ENCODE data around the gene MMP24. TPM values are rescaled to one million over a fixed set of nuclear protein-coding genes. Genes with fewer than 3 reads are reported as not detected.

MMP24 gene
- total and polyA plus RNA-seq, 2 of the 13 experiments (the other 11 are each of a cell fraction or from before 2014, with no cell fraction given) = 0.29 to 0.35 TPM

DNA sequence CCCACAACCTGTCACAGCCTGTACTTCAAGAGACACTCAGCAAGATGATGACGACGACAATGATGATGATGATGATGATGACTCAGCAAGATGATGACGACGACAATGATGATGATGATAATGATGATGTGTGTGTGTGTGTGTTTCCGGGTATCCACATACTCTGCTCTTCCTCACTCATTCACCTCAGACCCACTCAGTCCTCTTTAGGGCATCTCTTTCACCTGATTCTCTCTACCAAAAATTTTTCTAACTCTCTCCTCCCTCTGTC, 59.3 kb downstream of the MMP24 start:
- ChIA-PET POLR2A (interaction anchor here (1.0 to 3.0 kb wide), 13 partner anchors 10 to 410 kb away, joined by 3 to 26 read pairs (median 5); partner anchors contain the start of genes ACSS2, CEP250 and EDEM2), CTCF (ENCODE audit: low intra/inter-chr PET ratio, low total read pairs) (interaction anchor here (0.8 to 1.1 kb wide), 2 partner anchors 18 to 21 kb away, joined by 3 to 5 read pairs; no protein-coding TSS in a partner anchor)
- peaks cover 40% of the 10 kb centered on the region for H3K79me2 ChIP-seq (ENCODE audit: insufficient read depth, low read length)
- DNase-seq (ENCODE audit: low spot score) (peak; percentile 64), FAIRE-seq (no peak), ATAC-seq (peak; percentile 0)
- H3K27ac ChIP-seq (ENCODE audit: extremely low read length, insufficient read depth, low read length) = peak overlapping the region; percentile 95
- peaks cover 70% of the 10 kb centered on the region for H3K4me1 ChIP-seq (ENCODE audit: insufficient read depth, low read length)
- in situ Hi-C loops (cut with HindIII; ENCODE audit: extremely low pct_ligation_motif_present, low pct_unique_long_range_greater_than_20kb) = no loop called here
- H3K4me3 ChIP-seq (replicated peaks in 1 of 3; ENCODE audit: insufficient read depth in 1 of 3, low read depth in 2 of 3, low read length in 3 of 3) = peak overlapping the region; percentile 80 to 98 (median 81)
- H2AFZ ChIP-seq (ENCODE audit: low read length) = no peak overlapping the region
- intact Hi-C loops (cut with micrococcal nuclease; ENCODE audit: unreplicated experiment) = no loop called here
- peaks cover 11% of the 10 kb centered on the region for H4K20me1 ChIP-seq (ENCODE audit: insufficient read depth, low read length)
- H3K27me3 ChIP-seq (ENCODE audit: control insufficient read depth in 1 of 2, insufficient read depth in 2 of 2, low read length in 2 of 2) = peaks cover 2 to 12% of the 10 kb centered on the region in 2 experiments; a peak in 3 of 5 replicates
- H3K9ac ChIP-seq (ENCODE audit: insufficient read depth, low read depth, low read length) = peak overlapping the region; percentile 97
- peaks cover 2 to 13% of the 10 kb centered on the region in 2 experiments; a peak in 4 of 5 replicates for H3K36me3 ChIP-seq (replicated peaks in 1 of 2; ENCODE audit: control insufficient read depth in 1 of 2, insufficient read depth in 2 of 2, low read length in 2 of 2)
- no TSS peak for BruUV-seq (replicated peaks)
- 1% methylated on average over 5 of the region's 5 CpGs for WGBS (ENCODE audit: low lambda C conversion rate)
- H3K9me3 ChIP-seq (ENCODE audit: low read length) = no peaks in the 10 kb centered on the region
- peak overlapping the region; percentile 91 for H3K4me2 ChIP-seq (ENCODE audit: low read depth, low read length)
- TF ChIP-seq, protein P1, sequence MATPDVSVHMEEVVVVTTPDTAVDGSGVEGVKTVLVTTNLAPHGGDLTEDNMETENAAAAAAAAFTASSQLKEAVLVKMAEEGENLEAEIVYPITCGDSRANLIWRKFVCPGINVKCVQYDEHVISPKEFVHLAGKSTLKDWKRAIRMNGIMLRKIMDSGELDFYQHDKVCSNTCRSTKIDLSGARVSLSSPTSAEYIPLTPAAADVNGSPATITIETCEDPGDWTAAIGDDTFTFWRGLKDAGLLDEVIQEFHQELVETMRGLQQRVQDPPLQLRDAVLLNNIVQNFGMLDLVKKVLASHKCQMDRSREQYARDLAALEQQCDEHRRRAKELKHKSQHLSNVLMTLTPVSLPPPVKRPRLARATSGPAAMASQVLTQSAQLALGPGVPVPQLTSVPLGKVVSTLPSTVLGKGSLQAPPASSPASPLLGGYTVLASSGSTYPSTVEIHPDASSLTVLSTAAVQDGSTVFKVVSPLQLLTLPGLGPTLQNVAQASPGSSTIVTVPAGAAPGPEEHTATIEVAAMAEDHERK (CRISPR knock-in tag; IDR thresholded peaks at IDR 0.05; ENCODE audit: low read depth) = no peak
- TF ChIP-seq, protein P2, sequence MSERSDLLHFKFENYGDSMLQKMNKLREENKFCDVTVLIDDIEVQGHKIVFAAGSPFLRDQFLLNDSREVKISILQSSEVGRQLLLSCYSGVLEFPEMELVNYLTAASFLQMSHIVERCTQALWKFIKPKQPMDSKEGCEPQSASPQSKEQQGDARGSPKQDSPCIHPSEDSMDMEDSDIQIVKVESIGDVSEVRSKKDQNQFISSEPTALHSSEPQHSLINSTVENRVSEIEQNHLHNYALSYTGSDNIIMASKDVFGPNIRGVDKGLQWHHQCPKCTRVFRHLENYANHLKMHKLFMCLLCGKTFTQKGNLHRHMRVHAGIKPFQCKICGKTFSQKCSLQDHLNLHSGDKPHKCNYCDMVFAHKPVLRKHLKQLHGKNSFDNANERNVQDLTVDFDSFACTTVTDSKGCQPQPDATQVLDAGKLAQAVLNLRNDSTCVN (CRISPR knock-in tag; IDR thresholded peaks at IDR 0.05; ENCODE audit: borderline replicate concordance) = no peak
- no peak for TF ChIP-seq HNF4G (IDR thresholded peaks at IDR 0.05; ENCODE audit: borderline replicate concordance, low read depth, low read length)
- no peak for TF ChIP-seq HNF4G (CRISPR knock-in tag; IDR thresholded peaks at IDR 0.05; ENCODE audit: borderline replicate concordance, low read depth)
- no peak for TF ChIP-seq ZNF143 (CRISPR knock-in tag; IDR thresholded peaks at IDR 0.05)
- no peak for TF ChIP-seq XBP1 (CRISPR knock-in tag; IDR thresholded peaks at IDR 0.05)
- no peak for TF ChIP-seq ZNF543 (CRISPR knock-in tag; IDR thresholded peaks at IDR 0.05)
- no peak for TF ChIP-seq SATB2 (CRISPR knock-in tag; IDR thresholded peaks at IDR 0.05)
- no peak for TF ChIP-seq MAF1 (CRISPR knock-in tag; IDR thresholded peaks at IDR 0.05; ENCODE audit: borderline replicate concordance)
- no peak for TF ChIP-seq NR3C1 (CRISPR knock-in tag; IDR thresholded peaks at IDR 0.05)
- TF ChIP-seq, protein P3, sequence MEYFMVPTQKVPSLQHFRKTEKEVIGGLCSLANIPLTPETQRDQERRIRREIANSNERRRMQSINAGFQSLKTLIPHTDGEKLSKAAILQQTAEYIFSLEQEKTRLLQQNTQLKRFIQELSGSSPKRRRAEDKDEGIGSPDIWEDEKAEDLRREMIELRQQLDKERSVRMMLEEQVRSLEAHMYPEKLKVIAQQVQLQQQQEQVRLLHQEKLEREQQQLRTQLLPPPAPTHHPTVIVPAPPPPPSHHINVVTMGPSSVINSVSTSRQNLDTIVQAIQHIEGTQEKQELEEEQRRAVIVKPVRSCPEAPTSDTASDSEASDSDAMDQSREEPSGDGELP (IDR thresholded peaks at IDR 0.05; ENCODE audit: borderline replicate concordance, low read depth) = no peak
- no peak for TF ChIP-seq ZNF775 (CRISPR knock-in tag; IDR thresholded peaks at IDR 0.05; ENCODE audit: borderline replicate concordance)
- TF ChIP-seq, protein P4, sequence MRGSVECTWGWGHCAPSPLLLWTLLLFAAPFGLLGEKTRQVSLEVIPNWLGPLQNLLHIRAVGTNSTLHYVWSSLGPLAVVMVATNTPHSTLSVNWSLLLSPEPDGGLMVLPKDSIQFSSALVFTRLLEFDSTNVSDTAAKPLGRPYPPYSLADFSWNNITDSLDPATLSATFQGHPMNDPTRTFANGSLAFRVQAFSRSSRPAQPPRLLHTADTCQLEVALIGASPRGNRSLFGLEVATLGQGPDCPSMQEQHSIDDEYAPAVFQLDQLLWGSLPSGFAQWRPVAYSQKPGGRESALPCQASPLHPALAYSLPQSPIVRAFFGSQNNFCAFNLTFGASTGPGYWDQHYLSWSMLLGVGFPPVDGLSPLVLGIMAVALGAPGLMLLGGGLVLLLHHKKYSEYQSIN (CRISPR knock-in tag; IDR thresholded peaks at IDR 0.05; ENCODE audit: borderline replicate concordance) = no peak
- no peak for TF ChIP-seq SIX1 (CRISPR knock-in tag; IDR thresholded peaks at IDR 0.05; ENCODE audit: borderline replicate concordance)
- no peak for TF ChIP-seq ZNF124 (CRISPR knock-in tag; IDR thresholded peaks at IDR 0.05)
- no peak for TF ChIP-seq BRCA1 (CRISPR knock-in tag; IDR thresholded peaks at IDR 0.05)
- no peak for TF ChIP-seq MYNN (CRISPR knock-in tag; IDR thresholded peaks at IDR 0.05; ENCODE audit: low read depth)
- peak; percentile 93 for TF ChIP-seq NFE2 (CRISPR knock-in tag; IDR thresholded peaks at IDR 0.05)
- TF ChIP-seq ZBTB1 (CRISPR knock-in tag; IDR thresholded peaks at IDR 0.05; ENCODE audit: borderline replicate concordance) = no peak
- TF ChIP-seq ZNF564 (CRISPR knock-in tag; IDR thresholded peaks at IDR 0.05) = 0 out of 2 replicates have a peak, but pooled peaks have one; percentile 8
- no peak for TF ChIP-seq GATAD2A (CRISPR knock-in tag; IDR thresholded peaks at IDR 0.05)
- no peak for TF ChIP-seq ZMYM4 (CRISPR knock-in tag; IDR thresholded peaks at IDR 0.05)
- TF ChIP-seq RARG (CRISPR knock-in tag; IDR thresholded peaks at IDR 0.05; ENCODE audit: low read depth) = no peak

Data from HepG2 (cell line).